Forelimb muscle (tissue), 1 donor: ENCODE measurements around the gene PTOV1. TPM values are rescaled to one million over a fixed set of nuclear protein-coding genes. Genes with fewer than 3 reads are reported as not detected.

Experiments used
- DNase-seq: peaks from one replicate; pipeline ENCODE4 v3.0.0-alpha.2; 2013; ENCODE audit warnings: low read depth
- polyA plus RNA-seq: library from polyadenylated mRNA; unstranded; fragments of 120-200 nt; gene quantifications from one replicate; pipeline ENCODE4 v1.2.1, GENCODE V29; 2013; ENCODE audit not compliant: insufficient read length

Gene PTOV1
- polyA plus RNA-seq, 1 donor: 195 TPM

- DNase-seq: no peak
Measured at GRCh38 chr19:49843265-49843664, 7.7 kb upstream of the PTOV1 start.

DNA sequence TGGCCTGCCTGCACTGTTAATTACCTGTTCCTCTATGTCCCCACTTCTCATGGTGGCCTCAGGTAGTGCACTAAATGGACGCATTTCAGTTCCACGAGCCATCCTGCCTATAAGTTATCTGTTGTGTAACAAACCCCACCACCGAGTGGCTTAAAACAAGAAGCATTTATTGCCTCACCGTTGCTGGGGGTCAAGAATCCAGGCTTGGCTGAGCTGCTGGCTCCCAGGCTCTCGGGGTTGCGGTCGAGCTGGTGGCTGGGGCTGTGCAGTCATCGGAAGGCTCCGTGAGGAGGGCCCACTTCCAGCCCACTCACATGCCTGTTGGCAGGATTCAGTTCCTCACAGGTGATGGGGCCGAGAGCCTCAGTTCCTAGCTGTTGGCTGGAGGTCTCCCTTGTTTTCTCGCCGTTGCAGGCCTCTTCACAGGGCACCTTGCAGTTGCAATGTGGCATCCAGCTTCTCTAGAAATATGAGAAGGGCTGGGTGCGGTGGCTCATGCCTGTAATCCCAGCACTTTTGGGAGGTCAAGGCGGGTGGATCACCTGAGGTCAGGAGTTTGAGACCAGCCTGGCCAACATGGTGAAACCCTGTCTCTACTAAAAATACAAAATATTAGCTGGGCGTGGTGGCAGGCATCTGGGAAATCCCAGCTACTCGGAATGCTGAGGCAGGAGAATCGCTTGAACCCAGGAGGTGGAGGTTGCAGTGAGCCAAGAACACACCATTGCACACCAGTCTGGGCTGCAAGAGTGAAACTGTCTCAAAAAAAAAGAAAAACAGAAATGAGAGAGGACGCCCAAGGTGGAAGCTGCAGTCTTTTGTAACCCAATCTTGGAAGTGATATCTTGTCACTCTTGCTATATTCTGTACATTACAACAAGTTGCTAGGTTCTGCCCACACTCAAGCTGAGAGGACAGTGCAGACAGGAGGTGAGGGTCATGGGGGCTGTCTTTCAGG lies 6.5 kb upstream of the PTOV1 start:
- no peak for DNase-seq

- no peak for DNase-seq
Measured at GRCh38 chr19:49845414-49845813, 5.5 kb upstream of the PTOV1 start.

DNA sequence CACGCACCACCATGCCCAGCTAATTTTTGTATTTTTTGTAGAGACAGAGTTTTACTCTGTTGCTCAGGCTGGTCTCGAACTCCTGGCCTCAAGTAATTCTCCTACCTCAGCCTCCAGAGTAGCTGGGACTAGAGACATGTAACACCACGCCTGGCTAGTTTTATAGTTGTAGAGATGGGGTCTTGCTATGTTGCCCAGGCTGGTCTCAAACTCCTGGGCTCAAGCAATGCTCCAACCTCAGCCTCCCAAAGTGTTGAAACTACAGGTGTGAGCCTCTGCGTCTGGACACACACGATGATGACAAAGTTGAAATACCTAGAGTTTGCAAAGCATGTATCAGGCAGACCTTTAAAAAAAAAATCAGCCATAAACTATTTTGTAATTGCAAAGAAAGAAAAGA lies 4.6 kb upstream of the PTOV1 start:
- DNase-seq: no peak

- DNase-seq: no peak
Measured at GRCh38 chr19:49847731-49848696, 2.9 kb upstream of the PTOV1 start.

DNA sequence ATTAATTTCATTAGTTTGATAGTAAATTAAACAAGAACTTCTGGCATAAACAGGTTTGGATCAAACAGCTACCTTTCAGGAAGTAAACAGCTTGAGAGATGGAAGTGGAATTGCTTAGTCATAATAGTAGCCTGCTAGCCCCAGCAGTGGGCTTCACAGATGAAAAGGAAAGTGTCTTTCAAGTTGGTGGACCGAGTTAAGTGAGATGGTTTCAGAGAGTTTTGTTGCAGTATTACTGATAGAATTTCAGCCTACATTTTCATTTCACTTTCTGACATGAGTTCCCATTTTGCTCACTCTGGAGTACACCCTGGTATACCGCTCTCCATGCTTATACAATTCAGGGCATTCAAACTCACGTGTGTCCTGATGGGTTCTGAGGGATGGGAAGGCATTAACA lies 2.0 kb upstream of the PTOV1 start:
- DNase-seq: no peak

DNA sequence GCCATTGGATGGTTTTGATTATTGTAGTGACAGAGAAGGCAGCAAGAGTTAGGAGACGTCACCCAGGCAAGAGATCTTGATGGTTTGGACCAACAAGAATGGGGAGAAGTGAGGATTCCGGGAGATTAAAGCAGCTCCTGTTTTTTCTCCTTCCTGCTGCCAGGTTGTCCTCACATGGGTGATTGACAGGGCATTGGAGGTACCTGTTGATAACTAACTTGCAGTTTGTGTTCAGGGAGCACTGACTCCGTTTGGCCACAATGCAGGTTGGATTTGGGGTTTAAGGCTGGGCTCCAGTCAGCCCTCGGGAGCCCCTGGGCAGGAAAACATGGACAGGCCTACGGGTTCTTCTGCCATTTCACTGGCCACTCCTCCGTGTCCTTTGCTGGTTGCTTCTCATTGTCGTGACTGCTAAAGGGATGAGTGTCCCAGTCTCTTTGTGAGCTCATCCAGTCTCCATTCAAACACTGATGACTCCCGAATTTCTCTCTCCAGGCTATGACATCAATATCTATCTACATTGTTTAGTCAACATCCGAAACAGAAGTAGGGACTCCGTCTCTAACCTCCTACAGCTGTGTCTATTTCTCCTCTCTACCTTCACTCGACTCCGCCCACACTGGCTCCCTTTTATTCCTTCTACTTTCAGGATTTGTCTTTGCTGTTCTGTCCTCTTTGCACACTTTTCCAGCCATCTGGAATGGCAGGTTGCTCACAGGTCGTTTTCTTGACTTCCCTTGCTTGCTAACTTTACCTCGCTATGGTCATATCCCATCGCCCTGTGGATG lies 1.3 kb upstream of the PTOV1 start:
- no peak for DNase-seq

DNA sequence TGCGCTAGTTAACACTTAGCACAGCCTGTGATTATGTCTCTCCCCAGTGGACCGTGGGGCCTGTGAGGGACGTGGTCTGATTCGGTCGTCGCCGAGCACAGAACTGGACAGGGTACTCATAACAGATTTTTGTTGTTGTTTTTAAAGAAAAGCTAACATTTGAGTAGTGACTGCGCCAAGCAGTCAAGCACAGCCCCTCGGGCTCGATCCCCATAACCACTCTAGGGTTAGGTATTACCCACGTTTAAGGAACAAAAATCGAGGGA lies 805 bp upstream of the PTOV1 start:
- DNase-seq: no peak

DNA sequence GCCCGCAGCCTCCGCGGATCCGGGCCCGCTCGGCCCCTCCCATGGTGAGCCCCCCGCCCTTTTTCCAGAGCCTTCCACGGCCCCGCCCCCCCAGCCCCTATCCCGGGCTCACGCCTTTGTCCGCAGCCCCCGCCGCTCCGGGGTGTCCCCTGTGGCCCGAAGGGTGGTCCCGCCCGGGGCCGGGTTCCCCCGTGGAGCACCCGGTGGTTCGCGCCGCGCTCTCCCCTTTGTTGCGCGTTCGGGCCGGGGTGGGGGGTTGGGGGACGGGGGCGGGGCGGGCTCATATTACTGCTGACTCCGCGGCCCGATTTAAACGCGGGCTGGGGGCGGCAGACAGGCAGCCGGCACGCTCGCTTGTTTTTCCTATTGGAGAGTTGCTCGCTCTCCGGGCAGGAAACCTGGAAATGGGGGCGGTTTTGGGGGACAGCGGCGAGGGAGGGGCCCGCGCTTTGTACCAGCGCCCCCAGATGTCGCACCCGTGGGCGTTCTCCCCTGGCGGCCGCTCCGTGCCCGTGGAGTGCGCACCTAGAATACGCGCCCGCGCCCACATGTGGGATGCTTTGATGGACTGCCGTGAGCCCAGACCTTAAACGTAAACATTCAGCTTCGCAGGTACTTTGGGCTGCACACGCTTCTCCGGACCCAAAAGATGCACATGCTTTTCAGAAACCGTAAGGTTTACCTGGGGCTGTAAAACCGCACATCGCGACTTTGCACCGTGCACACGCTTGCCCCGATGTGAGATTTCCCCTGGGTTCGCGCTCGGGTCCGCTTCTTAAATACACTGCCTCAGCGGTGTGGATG lies 699 bp downstream of the PTOV1 start:
- DNase-seq: no peak

DNA sequence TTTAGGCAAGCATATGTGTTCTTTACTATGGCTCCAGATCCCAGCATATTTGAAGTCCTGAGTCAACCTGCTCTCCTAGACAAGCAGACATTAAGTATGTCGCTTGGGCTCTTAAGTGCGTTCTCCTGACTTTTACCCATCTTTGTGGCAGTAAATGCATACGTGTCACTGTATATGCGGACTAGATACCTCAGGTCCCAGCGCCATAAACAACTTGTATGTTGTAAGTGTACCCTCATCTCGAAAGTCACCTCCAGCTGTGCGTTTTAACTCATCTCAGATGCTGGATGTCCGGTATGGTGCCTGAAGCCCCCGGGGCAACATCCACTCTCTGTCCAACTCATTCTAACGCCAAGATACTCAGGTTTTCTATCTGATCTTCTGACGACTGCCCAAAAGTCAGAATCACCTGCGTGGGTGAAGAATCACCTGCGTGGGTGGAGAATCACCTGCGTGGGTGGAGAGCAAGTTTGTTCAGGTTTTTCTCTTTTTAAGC lies 1.7 kb downstream of the PTOV1 start:
- DNase-seq: no peak

- no peak for DNase-seq
Measured at GRCh38 chr19:49853852-49854377, 3.0 kb downstream of the PTOV1 start.

DNA sequence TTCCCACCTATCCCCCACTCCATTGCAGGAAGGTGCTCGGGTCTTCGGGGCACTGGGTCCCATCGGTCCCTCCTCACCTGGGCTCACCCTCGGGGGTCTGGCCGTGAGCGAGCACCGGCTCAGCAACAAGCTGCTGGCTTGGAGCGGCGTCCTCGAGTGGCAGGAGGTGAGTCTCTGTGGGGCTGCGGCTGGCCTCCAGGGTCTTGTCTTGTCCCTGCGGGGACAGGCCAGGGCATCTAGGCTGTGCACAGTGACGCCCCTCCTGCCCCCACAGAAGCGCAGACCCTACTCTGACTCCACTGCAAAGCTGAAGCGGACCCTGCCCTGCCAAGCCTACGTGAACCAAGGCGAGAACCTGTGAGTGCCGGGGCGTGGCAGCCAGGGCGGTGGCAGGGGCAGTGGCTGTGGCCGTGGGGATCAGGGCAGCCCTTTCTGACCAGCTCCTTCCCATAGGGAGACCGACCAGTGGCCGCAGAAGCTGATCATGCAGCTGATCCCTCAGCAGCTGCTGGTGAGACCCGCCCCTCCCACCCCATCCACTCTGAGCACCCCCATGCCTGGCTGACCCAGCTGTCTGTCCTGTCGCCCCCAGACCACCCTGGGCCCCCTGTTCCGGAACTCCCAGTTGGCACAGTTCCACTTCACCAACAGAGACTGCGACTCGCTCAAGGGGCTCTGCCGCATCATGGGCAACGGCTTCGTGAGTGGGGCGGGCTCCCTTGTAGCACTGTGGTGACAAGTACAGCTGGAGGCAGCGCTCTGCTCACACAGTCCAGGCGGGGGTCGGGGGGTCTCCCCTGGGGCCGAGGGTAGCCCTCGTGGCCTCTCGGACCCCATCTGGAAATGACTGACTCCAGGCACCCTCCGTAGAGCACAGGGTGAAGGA lies 3.7 kb downstream of the PTOV1 start:
- no peak for DNase-seq

DNA sequence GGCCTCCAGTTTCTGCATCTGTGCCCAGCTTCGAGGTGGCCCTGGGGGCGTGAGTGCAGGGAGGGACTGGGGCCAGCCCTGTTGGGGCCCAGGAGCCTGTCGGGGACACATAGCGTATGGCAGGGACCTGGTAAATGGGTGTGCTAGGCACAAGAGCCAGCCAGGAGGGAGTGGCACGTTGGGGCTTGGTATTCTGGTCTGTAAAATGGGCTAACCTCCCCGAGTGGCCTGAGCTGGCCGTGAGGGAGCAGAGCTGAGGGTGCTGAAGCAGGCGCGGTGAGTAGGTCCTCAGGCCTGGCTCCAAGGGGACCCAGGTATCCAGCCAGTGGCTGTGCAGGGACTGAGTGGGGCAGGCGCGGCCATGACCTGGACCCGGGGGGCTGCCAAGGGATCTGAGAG lies 4.3 kb downstream of the PTOV1 start:
- DNase-seq: no peak

- no peak for DNase-seq
Measured at GRCh38 chr19:49855676-49856573, 5.0 kb downstream of the PTOV1 start.

- DNase-seq: no peak
Measured at GRCh38 chr19:49856574-49857021, 5.6 kb downstream of the PTOV1 start.

- no peak for DNase-seq
Measured at GRCh38 chr19:49857061-49857837, 6.3 kb downstream of the PTOV1 start.

DNA sequence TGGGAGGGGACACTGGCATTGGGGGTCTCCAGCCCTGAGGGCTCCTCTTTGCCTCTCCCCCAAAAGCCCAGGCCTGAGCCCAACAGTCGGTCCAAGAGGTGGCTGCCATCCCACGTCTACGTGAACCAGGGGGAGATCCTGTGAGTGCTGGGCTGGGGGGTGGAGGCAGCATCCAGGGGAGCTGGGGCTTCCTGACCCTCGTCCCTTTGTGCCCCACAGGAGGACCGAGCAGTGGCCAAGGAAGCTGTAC lies 6.8 kb downstream of the PTOV1 start:
- DNase-seq: no peak
